HG03558 (cell line): ENCODE data around the gene ACAP2.
"Not testable (repeated sequence)": the region's sequence is repeated elsewhere in the genome, so short reads cannot be mapped to it uniquely, and the experiment has no call there.

ENCODE experiments used
- ATAC-seq: cut with Tn5 transposase; IDR thresholded peaks from one replicate; pipeline ENCODE4 v1.9.1; 2021; ENCODE audit warnings: moderate number of reproducible peaks; ENCODE audit not compliant: unreplicated experiment; ENCODE audit errors: extremely low read depth

The ACAP2 gene

GRCh38 chr3:195296662-195297061 is 146.2 kb downstream of the ACAP2 start:
- ATAC-seq: no peak

GRCh38 chr3:195291121-195291520 is 151.7 kb downstream of the ACAP2 start:
- ATAC-seq: no peak

GRCh38 chr3:195290643-195291042 is 152.2 kb downstream of the ACAP2 start:
- not testable (repeated sequence) for ATAC-seq

- ATAC-seq: no peak
Observed at GRCh38 chr3:195286115-195286872, 156.5 kb downstream of the ACAP2 start.

GRCh38 chr3:195285372-195285771 is 157.4 kb downstream of the ACAP2 start:
- no peak for ATAC-seq

GRCh38 chr3:195284842-195285241 is 158.0 kb downstream of the ACAP2 start:
- ATAC-seq: no peak

GRCh38 chr3:195282961-195283360 is 159.9 kb downstream of the ACAP2 start:
- ATAC-seq: no peak

- ATAC-seq: no peak
Observed at GRCh38 chr3:195274259-195274966, 168.4 kb downstream of the ACAP2 start.

- ATAC-seq: peak; percentile 45
Observed at GRCh38 chr3:195271410-195272243, 171.2 kb downstream of the ACAP2 start.

- ATAC-seq: peak; percentile 47
Observed at GRCh38 chr3:195270817-195271409, 171.9 kb downstream of the ACAP2 start, which contains the start of gene XXYLT1. Gene XXYLT1 (minus strand): TSS chr3:195271159. CDS start chr3:195271058, 101 bp downstream.

GRCh38 chr3:195270079-195270816 is 172.6 kb downstream of the ACAP2 start:
- peak; percentile 7 for ATAC-seq

- no peak for ATAC-seq
Observed at GRCh38 chr3:195269375-195270078, 173.3 kb downstream of the ACAP2 start.

GRCh38 chr3:195268576-195269309 is 174.1 kb downstream of the ACAP2 start:
- no peak for ATAC-seq

GRCh38 chr3:195267096-195267495 is 175.7 kb downstream of the ACAP2 start:
- ATAC-seq: no peak

GRCh38 chr3:195266428-195266827 is 176.4 kb downstream of the ACAP2 start:
- no peak for ATAC-seq

- ATAC-seq: no peak
Observed at GRCh38 chr3:195265363-195265976, 177.3 kb downstream of the ACAP2 start.

GRCh38 chr3:195263925-195264600 is 178.8 kb downstream of the ACAP2 start:
- ATAC-seq: no peak
